ENCODE results near the gene CRACR2A.

Gene CRACR2A

GRCh38 chr12:3752096-3752709 lies 706 bp downstream of the CRACR2A start:
- no peak for DNase-seq

- no peak for DNase-seq
Measured at GRCh38 chr12:3751151-3752095, 1.5 kb downstream of the CRACR2A start.

- DNase-seq = no peak
Measured at GRCh38 chr12:3750616-3751015, 2.3 kb downstream of the CRACR2A start.

GRCh38 chr12:3748620-3749019 lies 4.3 kb downstream of the CRACR2A start:
- DNase-seq = no peak

GRCh38 chr12:3747976-3748619 lies 4.8 kb downstream of the CRACR2A start:
- no peak for DNase-seq

- DNase-seq = no peak
Measured at GRCh38 chr12:3747543-3747942, 5.4 kb downstream of the CRACR2A start.

- no peak for DNase-seq
Measured at GRCh38 chr12:3746758-3747157, 6.2 kb downstream of the CRACR2A start.

GRCh38 chr12:3745152-3745551 lies 7.8 kb downstream of the CRACR2A start:
- DNase-seq = no peak

GRCh38 chr12:3744229-3744901 lies 8.5 kb downstream of the CRACR2A start:
- no peak for DNase-seq

- no peak for DNase-seq
Measured at GRCh38 chr12:3743803-3744202, 9.1 kb downstream of the CRACR2A start.

GRCh38 chr12:3741882-3742672 lies 10.8 kb downstream of the CRACR2A start:
- no peak for DNase-seq

GRCh38 chr12:3740480-3741231 lies 12.3 kb downstream of the CRACR2A start:
- DNase-seq = no peak

GRCh38 chr12:3735432-3735831 lies 17.5 kb downstream of the CRACR2A start:
- no peak for DNase-seq

- no peak for DNase-seq
Measured at GRCh38 chr12:3732901-3733300, 20.0 kb downstream of the CRACR2A start.

GRCh38 chr12:3730111-3730510 lies 22.8 kb downstream of the CRACR2A start:
- DNase-seq = no peak

GRCh38 chr12:3728686-3729085 lies 24.2 kb downstream of the CRACR2A start:
- DNase-seq = no peak

- DNase-seq = no peak
Measured at GRCh38 chr12:3727877-3728632, 24.9 kb downstream of the CRACR2A start.

GRCh38 chr12:3727354-3727753 lies 25.6 kb downstream of the CRACR2A start:
- DNase-seq = no peak

- no peak for DNase-seq
Measured at GRCh38 chr12:3726456-3726855, 26.5 kb downstream of the CRACR2A start.

GRCh38 chr12:3725388-3726115 lies 27.4 kb downstream of the CRACR2A start:
- no peak for DNase-seq
